ENCODE results near the gene ZNF747. TPM values are rescaled to one million over a fixed set of nuclear protein-coding genes. Genes with fewer than 3 reads are reported as not detected.

ZNF747 gene
- total RNA-seq, 1 donor from 2014 or later, result 6.0 TPM

GRCh38 chr16:30519120-30520049 lies 15.3 kb downstream of the ZNF747 start:
- DNase-seq (ENCODE audit: extremely low read depth, low read depth, low spot score), result no peak

- DNase-seq (ENCODE audit: extremely low read depth, low read depth, low spot score), result no peak
Measured at GRCh38 chr16:30518552-30518951, 16.1 kb downstream of the ZNF747 start.

- no peak for DNase-seq (ENCODE audit: extremely low read depth, low read depth, low spot score)
Measured at GRCh38 chr16:30515275-30515674, 19.4 kb downstream of the ZNF747 start.

GRCh38 chr16:30511509-30511908 lies 23.1 kb downstream of the ZNF747 start:
- no peak for DNase-seq (ENCODE audit: extremely low read depth, low read depth, low spot score)

GRCh38 chr16:30510376-30510938 lies 24.2 kb downstream of the ZNF747 start:
- DNase-seq (ENCODE audit: extremely low read depth, low read depth, low spot score), result no peak

- no peak for DNase-seq (ENCODE audit: extremely low read depth, low read depth, low spot score)
Measured at GRCh38 chr16:30509081-30509765, 25.4 kb downstream of the ZNF747 start.

- no peak for DNase-seq (ENCODE audit: extremely low read depth, low read depth, low spot score)
Measured at GRCh38 chr16:30503403-30504296, 31.0 kb downstream of the ZNF747 start.

- DNase-seq (ENCODE audit: extremely low read depth, low read depth, low spot score), result no peak
Measured at GRCh38 chr16:30499284-30499683, 35.4 kb downstream of the ZNF747 start.

GRCh38 chr16:30494709-30495108 lies 39.9 kb downstream of the ZNF747 start:
- DNase-seq (ENCODE audit: extremely low read depth, low read depth, low spot score), result no peak

- no peak for DNase-seq (ENCODE audit: extremely low read depth, low read depth, low spot score)
Measured at GRCh38 chr16:30493941-30494488, 40.6 kb downstream of the ZNF747 start.

GRCh38 chr16:30491744-30492308 lies 42.8 kb downstream of the ZNF747 start:
- no peak for DNase-seq (ENCODE audit: extremely low read depth, low read depth, low spot score)

- DNase-seq (ENCODE audit: extremely low read depth, low read depth, low spot score), result no peak
Measured at GRCh38 chr16:30491229-30491628, 43.4 kb downstream of the ZNF747 start.

GRCh38 chr16:30490210-30490609 lies 44.4 kb downstream of the ZNF747 start:
- no peak for DNase-seq (ENCODE audit: extremely low read depth, low read depth, low spot score)

- DNase-seq (ENCODE audit: extremely low read depth, low read depth, low spot score), result no peak
Measured at GRCh38 chr16:30488764-30489605, 45.7 kb downstream of the ZNF747 start.

GRCh38 chr16:30485818-30486436 lies 48.7 kb downstream of the ZNF747 start:
- no peak for DNase-seq (ENCODE audit: extremely low read depth, low read depth, low spot score)

GRCh38 chr16:30484887-30485286 lies 49.8 kb downstream of the ZNF747 start:
- DNase-seq (ENCODE audit: extremely low read depth, low read depth, low spot score), result no peak

GRCh38 chr16:30482366-30482765 lies 52.3 kb downstream of the ZNF747 start:
- no peak for DNase-seq (ENCODE audit: extremely low read depth, low read depth, low spot score)

- no peak for DNase-seq (ENCODE audit: extremely low read depth, low read depth, low spot score)
Measured at GRCh38 chr16:30481381-30481780, 53.3 kb downstream of the ZNF747 start.
